ENCODE results near the gene VIPR2. TPM values are rescaled to one million over a fixed set of nuclear protein-coding genes. Genes with fewer than 3 reads are reported as not detected.
"Not testable (repeated sequence)": the region's sequence is repeated elsewhere in the genome, so short reads cannot be mapped to it uniquely, and the experiment has no call there.

Gene VIPR2
- total and polyA plus RNA-seq, 2 experiments from 2014 or later, result 2.2 to 2.4 TPM

- Histone ChIP-seq H3K4me3 (no peak overlapping the region), H3K9me3 (ENCODE audit: low read depth) (no peaks in the 10 kb centered on the region), H3K27ac (no peak overlapping the region), H3K27me3 (peaks cover 33% of the 10 kb centered on the region), H3K4me1 (ENCODE audit: low read depth) (no peaks in the 10 kb centered on the region), H3K36me3 (no peaks in the 10 kb centered on the region)
- TF ChIP-seq CTCF (IDR thresholded peaks at IDR 0.05; ENCODE audit: low read depth, low read length), result no peak
- no peak for DNase-seq (ENCODE audit: low read depth in 1 of 2, low spot score in 1 of 2)
Observed at GRCh38 chr7:158988302-158988862, 156.3 kb downstream of the VIPR2 start.

- no peak for DNase-seq (ENCODE audit: low read depth in 1 of 2, low spot score in 1 of 2)
- no peak overlapping the region for H3K27ac ChIP-seq
- H3K36me3 ChIP-seq, result no peaks in the 10 kb centered on the region
- no peak overlapping the region for H3K4me3 ChIP-seq
- H3K9me3 ChIP-seq (ENCODE audit: low read depth), result no peaks in the 10 kb centered on the region
- H3K27me3 ChIP-seq, result peaks cover 26% of the 10 kb centered on the region
- no peaks in the 10 kb centered on the region for H3K4me1 ChIP-seq (ENCODE audit: low read depth)
- TF ChIP-seq CTCF (IDR thresholded peaks at IDR 0.05; ENCODE audit: low read depth, low read length), result no peak
Observed at GRCh38 chr7:158987691-158988090, 157.0 kb downstream of the VIPR2 start.

GRCh38 chr7:158985583-158985982 lies 159.1 kb downstream of the VIPR2 start:
- no peak for TF ChIP-seq CTCF (IDR thresholded peaks at IDR 0.05; ENCODE audit: low read depth, low read length)
- Histone ChIP-seq H3K36me3 (no peaks in the 10 kb centered on the region), H3K4me3 (no peak overlapping the region), H3K4me1 (ENCODE audit: low read depth) (no peaks in the 10 kb centered on the region), H3K9me3 (ENCODE audit: low read depth) (no peaks in the 10 kb centered on the region), H3K27me3 (peaks cover 7% of the 10 kb centered on the region), H3K27ac (no peak overlapping the region)
- DNase-seq (ENCODE audit: low read depth in 1 of 2, low spot score in 1 of 2), result no peak

GRCh38 chr7:158984007-158984406 lies 160.7 kb downstream of the VIPR2 start:
- H3K27ac ChIP-seq; H3K4me3 ChIP-seq; DNase-seq (ENCODE audit: low read depth in 1 of 2, low spot score in 1 of 2); H3K27me3 ChIP-seq; H3K36me3 ChIP-seq; H3K9me3 ChIP-seq (ENCODE audit: low read depth); H3K4me1 ChIP-seq (ENCODE audit: low read depth): not testable (repeated sequence)

- H3K4me3 ChIP-seq; H3K9me3 ChIP-seq (ENCODE audit: low read depth); DNase-seq (ENCODE audit: low read depth in 1 of 2, low spot score in 1 of 2); H3K36me3 ChIP-seq; H3K27ac ChIP-seq; H3K27me3 ChIP-seq; H3K4me1 ChIP-seq (ENCODE audit: low read depth): not testable (repeated sequence)
Observed at GRCh38 chr7:158982080-158982479, 162.6 kb downstream of the VIPR2 start.

GRCh38 chr7:158979635-158980351 lies 164.9 kb downstream of the VIPR2 start:
- no peaks in the 10 kb centered on the region for H3K27me3 ChIP-seq
- DNase-seq (ENCODE audit: low read depth in 1 of 2, low spot score in 1 of 2), result no peak
- TF ChIP-seq CTCF (IDR thresholded peaks at IDR 0.05; ENCODE audit: low read depth, low read length), result no peak
- H3K4me1 ChIP-seq (ENCODE audit: low read depth), result peaks cover 7% of the 10 kb centered on the region
- H3K4me3 ChIP-seq, result no peak overlapping the region
- H3K9me3 ChIP-seq (ENCODE audit: low read depth), result no peaks in the 10 kb centered on the region
- no peak overlapping the region for H3K27ac ChIP-seq
- no peaks in the 10 kb centered on the region for H3K36me3 ChIP-seq

Data from cardiac muscle cell (in vitro differentiated cells and primary cell).